ENCODE data around the gene THSD7B.
"Not testable (repeated sequence)": the region's sequence is repeated elsewhere in the genome, so short reads cannot be mapped to it uniquely, and the experiment has no call there.

The THSD7B gene

DNA sequence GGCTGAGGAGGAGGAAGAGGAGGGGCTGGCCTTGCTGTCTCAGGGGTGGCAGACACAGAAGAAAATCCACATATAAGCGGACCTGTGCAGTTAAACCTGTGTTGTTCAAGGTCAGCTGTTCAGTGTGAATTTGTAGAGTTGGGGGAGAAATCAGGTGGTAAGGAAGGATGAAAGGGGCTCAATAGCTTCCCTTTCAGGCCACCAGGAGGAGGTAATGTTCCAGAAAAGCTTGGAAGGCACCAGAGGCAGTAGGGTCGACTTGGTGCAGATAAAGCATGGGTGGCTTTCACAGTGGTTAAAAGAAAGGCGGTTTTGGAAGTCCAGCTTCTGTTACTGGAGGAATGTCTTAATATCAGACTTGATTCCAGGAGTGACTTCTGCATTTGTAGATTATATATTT is 167.4 kb downstream of the THSD7B start:
- DNase-seq (ENCODE audit: low read depth) = peak; percentile 16

DNA sequence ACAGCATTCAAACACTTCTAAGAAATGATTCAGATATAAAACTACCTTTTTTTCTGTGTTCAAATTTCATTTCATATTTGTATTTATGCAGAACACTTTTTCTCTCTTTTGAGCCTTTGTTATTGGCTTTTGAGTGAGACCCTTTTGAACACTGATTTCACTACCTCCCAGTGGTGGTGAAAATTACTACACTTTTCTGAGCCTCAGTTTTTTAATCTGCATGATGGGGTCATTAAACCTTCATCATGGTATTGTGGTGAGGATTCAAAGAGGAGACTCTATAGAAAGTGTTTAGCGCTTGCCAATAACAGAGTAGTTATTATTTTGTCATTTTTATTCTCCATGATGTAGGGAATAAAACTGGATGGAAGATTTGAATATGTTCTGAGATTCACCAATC is 169.8 kb downstream of the THSD7B start:
- DNase-seq (ENCODE audit: low read depth) = no peak

GRCh38 chr2:136956050-136956449 is 190.7 kb downstream of the THSD7B start:
- DNase-seq (ENCODE audit: low read depth) = no peak

DNA sequence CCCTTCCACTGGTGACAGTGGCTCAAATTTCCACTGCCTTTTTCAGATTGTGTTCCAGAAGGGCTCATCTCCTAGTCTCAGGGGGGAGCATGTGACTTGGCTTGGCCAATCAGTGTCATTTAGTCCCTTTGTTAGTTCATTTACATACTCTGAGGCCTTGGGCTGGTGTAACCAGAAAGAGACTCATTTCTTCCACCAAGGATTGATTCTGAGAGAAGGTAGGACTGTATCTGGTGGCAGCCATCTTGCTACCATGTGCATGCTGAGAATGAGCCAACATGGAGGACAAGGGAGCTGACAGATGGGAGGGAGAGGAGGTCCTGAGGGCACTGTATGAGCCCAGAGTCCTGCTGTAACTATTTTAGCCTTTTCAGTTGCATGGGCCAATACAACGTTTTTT is 191.7 kb downstream of the THSD7B start:
- no peak for DNase-seq (ENCODE audit: low read depth)

GRCh38 chr2:136962105-136962725 is 196.9 kb downstream of the THSD7B start:
- DNase-seq (ENCODE audit: low read depth) = no peak

DNA sequence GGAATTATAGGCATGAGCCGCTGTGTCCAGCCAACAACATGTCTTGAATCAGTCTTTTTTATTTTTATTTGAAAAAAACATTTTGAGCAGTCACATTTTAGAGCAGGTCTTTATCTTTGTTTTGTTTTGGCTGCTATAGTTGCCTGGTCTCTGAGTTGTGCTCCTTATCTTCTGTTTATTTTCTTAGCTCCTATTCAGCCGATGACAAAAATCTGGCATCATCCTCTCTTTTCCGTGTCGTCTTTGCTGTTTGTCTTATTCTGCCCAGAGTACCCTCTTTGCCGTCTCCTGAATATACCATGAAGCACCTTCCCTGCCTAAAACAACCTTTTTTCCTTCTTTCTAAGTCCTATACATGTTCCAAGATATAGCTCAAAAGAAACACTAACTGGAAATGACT is 201.1 kb downstream of the THSD7B start:
- no peak for DNase-seq (ENCODE audit: low read depth)

DNA sequence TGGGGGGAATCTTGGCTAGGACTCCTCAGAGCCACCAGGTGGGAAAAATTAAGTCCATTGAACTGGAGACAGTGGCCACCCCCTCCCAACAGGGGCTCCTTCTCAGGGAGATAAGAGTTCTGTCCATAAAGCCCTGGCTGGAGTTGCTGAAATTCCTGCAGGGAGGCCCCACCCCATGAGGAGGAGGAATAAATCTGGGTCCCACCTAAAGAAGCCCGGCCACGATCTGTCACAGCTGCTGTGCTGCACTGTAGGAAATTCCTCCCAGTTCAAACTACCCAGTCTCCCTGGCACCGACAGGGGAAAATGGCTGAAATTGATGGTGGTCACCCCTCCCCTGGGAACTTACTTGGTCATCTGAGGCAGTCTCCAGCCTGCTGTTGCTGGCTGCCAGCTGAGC is 215.0 kb downstream of the THSD7B start:
- DNase-seq (ENCODE audit: low read depth) = no peak

GRCh38 chr2:136981689-136982088 is 216.3 kb downstream of the THSD7B start:
- DNase-seq (ENCODE audit: low read depth) = not testable (repeated sequence)

DNA sequence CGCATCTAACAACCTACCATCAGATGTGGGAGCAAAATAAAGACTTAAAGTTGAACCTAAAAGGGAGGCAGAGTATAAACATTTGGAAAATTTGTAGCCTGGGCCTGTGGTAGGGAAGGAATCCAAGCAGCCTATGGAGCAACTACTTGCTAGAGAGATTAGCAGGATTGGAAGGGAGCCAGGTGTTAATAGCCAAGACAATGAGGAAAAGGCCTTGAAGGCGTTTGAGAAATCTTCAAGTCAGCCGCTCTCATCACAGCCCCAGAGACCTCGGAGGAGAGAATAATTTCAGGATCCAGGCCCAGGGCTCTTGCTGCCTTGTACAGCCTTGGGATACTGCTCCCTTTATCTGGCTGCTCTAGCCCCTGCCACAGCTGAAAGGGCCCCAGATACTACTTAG is 219.7 kb downstream of the THSD7B start:
- DNase-seq (ENCODE audit: low read depth) = peak; percentile 1

DNA sequence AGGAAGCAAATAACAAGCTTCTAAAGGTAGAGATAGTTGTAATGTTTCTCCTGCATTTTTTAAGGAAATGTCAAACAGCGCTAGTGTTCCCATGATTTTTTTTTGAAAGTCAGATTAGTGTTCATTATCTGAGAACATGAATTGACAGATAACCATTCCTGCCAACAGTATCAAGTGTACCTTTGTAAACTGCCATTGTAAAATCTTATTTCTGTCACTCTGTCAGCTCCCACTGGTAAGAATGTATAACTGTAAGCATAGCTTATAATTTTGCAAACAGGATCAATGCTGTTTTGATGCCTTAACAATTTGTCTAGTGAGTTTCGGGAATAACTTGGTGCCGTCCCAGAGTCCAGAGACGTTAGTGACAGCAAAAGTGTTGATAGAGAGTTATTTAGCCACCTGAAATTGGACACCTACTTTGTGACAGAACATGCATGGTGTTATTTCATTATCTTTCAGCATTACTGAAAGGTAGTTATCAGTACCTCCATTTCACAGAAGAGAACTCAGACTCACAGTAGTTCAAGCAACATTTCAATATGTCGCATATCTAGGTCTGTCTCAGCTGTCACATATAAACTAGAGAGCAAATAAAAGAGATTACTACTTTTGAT is 221.4 kb downstream of the THSD7B start:
- DNase-seq (ENCODE audit: low read depth) = no peak

DNA sequence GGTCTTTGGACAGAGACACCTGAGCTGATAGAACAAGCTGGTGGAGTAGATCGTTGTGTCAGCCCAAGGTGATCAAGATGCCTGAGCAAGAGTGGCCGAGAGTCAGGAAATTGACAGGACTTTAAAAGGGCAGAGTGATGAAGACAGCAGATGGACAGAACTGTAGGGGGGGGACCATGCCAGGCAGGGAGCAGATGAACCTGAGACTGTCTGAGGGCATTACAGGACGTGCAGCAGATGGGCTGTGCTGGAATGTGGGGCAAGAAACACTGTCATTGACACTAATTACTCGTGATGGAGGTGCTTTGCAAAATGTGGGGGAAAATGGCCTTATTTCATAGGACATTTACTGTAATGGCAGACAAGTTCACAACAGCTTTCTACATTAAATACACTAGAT is 225.0 kb downstream of the THSD7B start:
- no peak for DNase-seq (ENCODE audit: low read depth)

GRCh38 chr2:136994793-136995192 is 229.4 kb downstream of the THSD7B start:
- no peak for DNase-seq (ENCODE audit: low read depth)

GRCh38 chr2:136997557-136997956 is 232.2 kb downstream of the THSD7B start:
- DNase-seq (ENCODE audit: low read depth) = no peak

- no peak for DNase-seq (ENCODE audit: low read depth)
Measured at GRCh38 chr2:137000811-137001210, 235.5 kb downstream of the THSD7B start.

DNA sequence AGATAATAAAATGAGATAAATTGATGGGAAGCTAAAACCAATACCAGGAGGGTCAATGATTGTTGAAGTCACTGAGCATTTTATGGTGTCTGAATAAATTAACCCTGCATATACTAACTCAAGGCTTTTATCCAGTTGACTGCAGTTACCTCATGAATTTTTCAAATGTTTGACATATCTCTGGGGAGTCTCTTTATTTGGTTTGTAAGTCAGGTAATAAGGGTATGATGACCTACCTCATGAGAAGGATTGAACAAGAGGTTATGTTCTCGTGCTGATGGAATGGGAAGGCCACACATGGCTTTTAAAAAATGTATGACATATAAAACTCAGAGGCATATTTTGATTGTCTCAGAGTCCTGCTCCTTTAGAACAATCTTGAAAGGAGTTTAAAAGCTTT is 237.6 kb downstream of the THSD7B start:
- no peak for DNase-seq (ENCODE audit: low read depth)

DNA sequence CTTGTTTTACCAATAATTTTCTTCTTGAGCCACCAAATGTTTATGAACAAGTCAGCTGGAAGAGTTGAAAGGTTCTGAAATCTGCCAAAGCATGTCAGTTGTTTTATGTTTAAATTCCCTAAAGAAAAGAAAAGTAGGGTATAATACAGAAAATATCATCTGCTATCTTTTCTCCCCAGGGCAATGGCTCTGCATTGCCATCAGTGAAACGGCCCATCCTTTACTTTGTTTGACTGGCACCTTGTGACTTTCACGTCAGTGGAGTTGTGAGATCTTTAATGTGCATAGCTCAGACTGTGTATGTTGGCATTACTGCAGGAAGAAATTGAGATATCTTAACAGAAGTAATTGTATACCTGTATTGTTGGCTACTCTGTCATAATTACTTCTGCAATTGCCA is 239.9 kb downstream of the THSD7B start:
- no peak for DNase-seq (ENCODE audit: low read depth)

GRCh38 chr2:137007938-137008337 is 242.6 kb downstream of the THSD7B start:
- no peak for DNase-seq (ENCODE audit: low read depth)

DNA sequence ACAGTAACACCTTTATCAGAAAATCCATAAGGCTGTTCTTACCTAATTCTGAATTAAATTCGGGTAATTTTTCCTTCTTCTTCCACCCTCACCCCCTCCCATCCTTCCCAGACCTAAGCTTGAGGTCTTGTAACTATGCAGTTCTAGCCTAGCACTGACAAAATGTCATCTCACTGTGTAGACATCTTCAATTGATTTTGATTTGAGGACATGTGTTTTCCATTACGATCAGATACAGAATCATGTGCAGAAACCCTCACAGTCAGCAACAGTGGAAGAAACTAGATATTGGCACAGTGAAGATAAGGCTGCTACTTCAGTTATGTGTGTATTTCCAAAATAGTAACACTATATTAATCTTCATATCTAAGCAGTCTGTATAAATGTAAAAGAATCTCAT is 244.6 kb downstream of the THSD7B start:
- no peak for DNase-seq (ENCODE audit: low read depth)

GRCh38 chr2:137020452-137021196 is 255.3 kb downstream of the THSD7B start:
- no peak for DNase-seq (ENCODE audit: low read depth)

GRCh38 chr2:137021763-137022162 is 256.4 kb downstream of the THSD7B start:
- DNase-seq (ENCODE audit: low read depth) = no peak

GRCh38 chr2:137023205-137023604 is 257.9 kb downstream of the THSD7B start:
- DNase-seq (ENCODE audit: low read depth) = no peak

- DNase-seq (ENCODE audit: low read depth) = no peak
Measured at GRCh38 chr2:137031731-137032130, 266.4 kb downstream of the THSD7B start.

DNA sequence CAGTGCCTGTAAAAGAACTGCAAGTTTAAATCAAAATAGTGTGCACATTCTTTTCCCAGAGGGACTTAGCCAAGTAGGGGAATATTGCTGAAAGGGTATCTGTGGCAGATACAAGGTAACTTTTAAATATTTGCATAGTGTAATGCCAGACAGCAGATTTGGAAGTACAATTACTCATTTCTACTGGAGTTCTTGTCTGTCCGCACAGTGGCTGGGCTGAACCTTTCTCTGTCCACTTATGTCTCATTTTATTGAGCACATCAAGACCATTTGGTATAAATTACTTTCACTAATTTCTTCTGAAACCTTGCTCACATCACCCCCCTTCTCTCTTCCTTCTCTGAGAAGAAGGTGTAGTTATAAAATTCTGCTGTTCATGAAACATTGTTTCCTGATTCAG is 271.3 kb downstream of the THSD7B start:
- no peak for DNase-seq (ENCODE audit: low read depth)
